ENCODE results near the gene ADAMTS3.

ADAMTS3 gene

GRCh38 chr4:72290737-72291136 lies 278.3 kb downstream of the ADAMTS3 start:
- no peak for DNase-seq (ENCODE audit: low read depth)

DNA sequence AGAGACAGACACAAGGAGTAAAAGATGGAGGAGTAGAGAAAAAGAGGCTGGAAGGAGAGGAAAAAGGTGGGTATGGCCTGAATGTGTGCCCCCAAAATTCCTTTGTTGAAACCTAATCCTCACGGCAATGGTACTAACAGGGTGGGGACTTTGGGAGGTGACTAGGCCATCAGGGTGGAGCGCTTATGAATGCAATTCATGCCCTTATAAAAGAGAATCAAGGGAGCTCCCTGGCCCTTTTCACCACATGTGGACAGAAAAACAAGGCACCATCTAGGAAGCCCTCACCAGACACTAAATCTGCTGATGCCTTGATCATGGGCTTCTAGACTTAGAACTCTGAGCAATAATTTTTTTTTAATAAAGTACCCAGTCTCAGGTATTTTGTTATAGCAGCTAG lies 282.1 kb downstream of the ADAMTS3 start:
- no peak for DNase-seq (ENCODE audit: low read depth)

DNA sequence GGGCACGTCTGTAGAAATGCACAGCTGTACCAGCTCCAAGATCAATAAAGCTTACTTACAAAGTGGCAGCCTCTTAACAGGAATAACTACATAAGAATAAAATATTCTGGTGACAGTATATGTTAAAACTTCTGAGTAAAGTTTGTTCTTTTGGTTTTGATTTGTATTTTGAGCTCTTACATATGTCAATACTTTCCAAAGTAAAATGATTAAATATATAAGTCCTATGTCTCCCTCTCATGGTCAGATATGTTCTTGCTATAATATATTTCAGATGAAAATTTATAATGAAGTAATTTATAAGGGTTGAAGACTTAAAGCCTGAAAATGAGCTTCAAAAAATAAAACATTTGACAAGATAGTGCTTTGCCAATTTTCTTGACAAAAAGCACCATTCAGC lies 282.8 kb downstream of the ADAMTS3 start:
- DNase-seq (ENCODE audit: low read depth): no peak

DNA sequence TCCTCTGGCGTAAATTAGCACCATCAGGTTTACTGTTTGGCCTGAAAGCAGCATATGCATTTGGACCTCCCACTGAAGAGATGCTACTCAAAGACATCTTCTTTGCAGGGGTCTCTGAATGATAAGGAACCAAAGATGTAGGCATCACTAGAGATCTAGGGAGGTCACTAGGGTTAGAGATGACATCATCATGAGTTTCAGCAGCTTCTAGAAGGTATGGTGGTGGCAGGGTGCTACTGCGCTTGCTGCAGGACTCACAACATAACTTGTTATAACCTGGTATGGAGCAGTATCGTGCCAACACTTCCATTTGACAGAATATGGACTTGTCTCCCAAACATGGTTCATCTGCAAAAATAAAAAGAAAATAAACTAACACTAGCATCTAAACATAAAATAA lies 285.7 kb downstream of the ADAMTS3 start:
- no peak for DNase-seq (ENCODE audit: low read depth)

GRCh38 chr4:72280252-72280651 lies 288.8 kb downstream of the ADAMTS3 start:
- no peak for DNase-seq (ENCODE audit: low read depth)

DNA sequence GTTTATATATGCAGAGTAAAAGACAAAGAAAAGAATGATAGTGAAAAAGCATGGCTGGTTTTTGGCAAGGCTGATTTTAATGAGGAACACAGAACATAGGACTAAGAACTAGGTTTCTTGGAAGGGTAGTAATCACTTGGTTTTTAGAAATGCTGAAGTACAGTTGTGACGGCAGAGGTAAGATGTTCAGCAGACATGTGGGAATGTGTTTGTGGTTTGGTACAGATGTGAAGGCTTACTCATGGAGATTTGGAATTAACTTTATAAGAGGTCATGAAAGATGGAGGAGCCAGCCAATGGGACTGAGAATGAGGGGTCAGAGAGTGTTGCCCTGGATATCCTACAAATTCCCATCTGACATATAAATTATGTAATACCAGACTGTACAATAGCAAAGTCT lies 293.6 kb downstream of the ADAMTS3 start:
- no peak for DNase-seq (ENCODE audit: low read depth)

DNA sequence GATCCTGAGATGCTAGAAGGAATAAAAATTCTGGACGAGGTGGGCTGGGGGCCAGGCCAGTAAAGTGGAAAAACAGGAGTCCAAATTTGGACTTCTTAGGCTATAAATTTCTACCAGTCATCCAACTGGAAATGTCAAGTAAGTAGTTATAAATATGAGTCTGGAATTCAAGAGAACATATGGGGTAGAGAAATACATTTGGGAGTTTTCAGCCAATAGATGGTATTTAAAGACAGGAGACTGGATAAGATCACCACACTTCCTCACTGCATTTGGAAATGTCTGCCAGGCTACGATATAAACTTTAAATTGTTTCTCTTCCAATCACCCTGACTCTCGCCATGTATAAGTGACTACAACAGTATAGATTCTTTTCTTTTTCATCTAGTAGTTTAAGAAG lies 294.8 kb downstream of the ADAMTS3 start:
- no peak for DNase-seq (ENCODE audit: low read depth)

- no peak for DNase-seq (ENCODE audit: low read depth)
Measured at GRCh38 chr4:72255269-72255668, 313.8 kb downstream of the ADAMTS3 start.

GRCh38 chr4:72243641-72244040 lies 325.4 kb downstream of the ADAMTS3 start:
- no peak for DNase-seq (ENCODE audit: low read depth)

DNA sequence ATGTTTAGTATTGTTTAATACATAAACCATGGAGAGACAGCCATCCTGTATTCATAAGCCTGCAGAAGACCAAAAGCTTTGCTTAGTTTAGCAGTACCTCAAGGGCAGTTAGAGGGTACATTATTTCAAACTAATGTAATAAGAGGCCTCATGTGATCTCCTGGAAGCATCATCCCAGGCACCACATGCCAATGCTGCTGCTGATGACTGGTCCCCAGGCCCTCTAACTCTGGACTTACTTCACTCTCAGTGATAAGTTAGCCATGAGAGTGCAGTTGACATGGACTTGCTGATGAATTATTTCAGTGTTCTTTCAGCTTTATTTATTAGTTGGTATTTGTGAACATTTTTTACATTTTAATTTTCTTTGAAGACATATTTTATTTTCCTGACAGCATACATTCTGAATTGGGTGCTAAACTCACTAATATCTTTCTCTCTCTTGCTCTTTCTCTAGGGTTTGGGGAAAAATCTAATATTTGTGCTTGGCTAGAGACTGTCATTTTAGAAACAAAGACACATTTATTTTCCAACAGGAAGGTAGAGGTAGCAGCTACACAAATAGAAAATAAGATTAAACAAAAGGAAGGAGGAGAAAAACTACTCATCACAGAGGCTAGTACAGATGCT lies 329.4 kb downstream of the ADAMTS3 start:
- no peak for DNase-seq (ENCODE audit: low read depth)

Data from activated T-cell treated with anti-CD3 and anti-CD28 coated beads for 1 hour (primary cell).